HL-60 (cell line): ENCODE data around the gene TOMM22.

Experiments used
- DNase-seq, 2 experiments: peaks; one replicate each; pipeline ENCODE4 v3.0.0-alpha.2; 2010 to 2020; ENCODE audit warnings: low read depth in 1 of 2, low spot score in 1 of 2
- H3K27ac ChIP-seq: fragments of 250-450 bp; sonication (Bioruptor Pico); replicated peaks from 2 replicates; pipeline ENCODE4 v1.5.1; 2020; ENCODE audit warnings: mild to moderate bottlenecking, moderate library complexity
- H3K27me3 ChIP-seq: fragments of 250-450 bp; sonication (Bioruptor Pico); 2 replicates; pipeline ENCODE4 v1.5.1; 2021; ENCODE audit warnings: mild to moderate bottlenecking, moderate library complexity; ENCODE audit not compliant: insufficient read depth, poor library complexity, severe bottlenecking
- H3K4me3 ChIP-seq: replicated peaks from 2 replicates; pipeline ENCODE4 v1.5.1; 2011; ENCODE audit warnings: mild to moderate bottlenecking, control low read depth, low read length; ENCODE audit not compliant: insufficient read depth
- CTCF ChIP-seq: IDR thresholded peaks from one replicate; pipeline ENCODE4 v1.5.1; 2011; ENCODE audit warnings: low read length, control low read depth, inconsistent platforms; ENCODE audit not compliant: insufficient read depth
- GABPA ChIP-seq: IDR thresholded peaks from 2 replicates; pipeline ENCODE4 v1.6.1; 2012; ENCODE audit warnings: low read depth
- POLR2AphosphoS5 ChIP-seq: IDR thresholded peaks from 2 replicates; pipeline ENCODE4 v1.6.1; 2012; ENCODE audit warnings: low read depth
- REST ChIP-seq: IDR thresholded peaks from 2 replicates; pipeline ENCODE4 v1.6.1; 2012; ENCODE audit warnings: low read depth; ENCODE audit not compliant: insufficient replicate concordance
- SPI1 ChIP-seq: IDR thresholded peaks from 2 replicates; pipeline ENCODE4 v1.6.1; 2012; ENCODE audit warnings: low read depth, mild to moderate bottlenecking, borderline replicate concordance
- long read RNA-seq: library from polyadenylated mRNA; unstranded; transcript quantifications from one replicate; pipeline ENCODE4 v2.0.0, GENCODE V29; 2020

Gene TOMM22
- long read RNA-seq, transcript TOMM22-201 (4 exons, 2,040 nt): major isoform, 524 of 532 reads
- long read RNA-seq, partial matches to known transcripts: 1 of 532 reads
- long read RNA-seq, other reads (novel, unspliced or antisense): 7 of 532 reads

- Histone ChIP-seq H3K27ac (peak within 1 kb of the TSS; percentile 87), H3K27me3 (no peaks in the 10 kb centered on the region), H3K4me3 (peak within 1 kb of the TSS; percentile 97)
- DNase-seq: peak; percentile 73 to 89
- no peak for TF ChIP-seq SPI1
- TF ChIP-seq REST: peak; percentile 72
- TF ChIP-seq GABPA: peak; percentile 99
- TF ChIP-seq CTCF: peak; percentile 54
- TF ChIP-seq POLR2AphosphoS5: peak; percentile 96
Measured at GRCh38 chr22:38681582-38682335, at the start of gene TOMM22. Gene TOMM22, plus strand, starts transcription at chr22:38681957. Its CDS starts 22 bp downstream, at chr22:38681979.

GRCh38 chr22:38632528-38632927 lies 49.2 kb upstream of the TOMM22 start:
- no peak overlapping the region for H3K27ac ChIP-seq
- no peaks in the 10 kb centered on the region for H3K27me3 ChIP-seq
- no peak overlapping the region for H3K4me3 ChIP-seq
- no peak for DNase-seq
- no peak for TF ChIP-seq GABPA
- no peak for TF ChIP-seq POLR2AphosphoS5
- no peak for TF ChIP-seq CTCF
- TF ChIP-seq SPI1: no peak
- no peak for TF ChIP-seq REST

GRCh38 chr22:38638216-38638615 lies 43.5 kb upstream of the TOMM22 start:
- no peak for DNase-seq
- H3K27ac ChIP-seq: no peak overlapping the region
- H3K27me3 ChIP-seq: no peaks in the 10 kb centered on the region
- no peak overlapping the region for H3K4me3 ChIP-seq
- TF ChIP-seq GABPA (no peak), POLR2AphosphoS5 (no peak), CTCF (no peak), SPI1 (no peak), REST (no peak)
